ENCODE results near the gene FAM221B.
A peak's percentile ranks its signal among the peaks of the same experiment; 100 is the strongest.

The FAM221B gene

GRCh38 chr9:35790385-35791296, 37.9 kb downstream of the FAM221B start:
- peak; percentile 80 for DNase-seq (ENCODE audit: low spot score)

DNA sequence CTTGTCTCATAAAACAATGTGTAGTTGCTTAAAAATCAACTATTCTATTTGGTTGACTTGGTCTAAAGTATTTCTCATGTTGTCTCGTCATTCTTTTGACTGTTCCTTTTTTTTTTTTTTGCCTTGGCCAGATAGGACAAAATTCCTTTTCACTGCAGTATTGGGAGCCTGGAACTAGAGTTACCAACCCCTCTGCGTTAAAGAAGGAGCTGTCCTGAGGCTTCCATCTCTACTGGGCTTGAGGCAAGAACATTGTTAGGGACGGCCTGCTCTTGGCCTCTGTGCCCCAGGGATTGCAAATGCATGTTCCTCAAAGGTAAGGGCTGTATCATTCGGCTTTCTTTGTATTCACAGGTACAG, 38.5 kb downstream of the FAM221B start:
- DNase-seq (ENCODE audit: low spot score) = no peak

- DNase-seq (ENCODE audit: low spot score) = no peak
These were observed 39.0 kb downstream of the FAM221B start for GRCh38 chr9:35789541-35789940.

DNA sequence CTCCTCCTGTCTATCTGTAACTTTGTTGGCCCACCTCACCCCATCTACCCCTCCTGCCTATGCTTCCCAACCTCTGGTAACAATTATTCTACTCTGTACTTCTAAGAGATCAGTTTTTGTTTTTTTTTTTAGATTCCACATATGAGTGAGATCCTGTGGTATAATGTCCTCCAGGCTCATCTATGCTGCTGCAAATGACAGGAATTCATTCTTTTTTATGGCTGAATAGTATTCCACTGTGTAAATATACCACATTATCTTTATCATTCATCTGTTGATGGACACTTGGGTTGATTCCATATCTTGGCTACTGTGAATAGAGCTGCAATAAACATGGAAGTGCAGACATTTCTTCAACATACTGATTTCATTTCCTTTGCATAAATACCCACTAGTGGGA, 45.1 kb downstream of the FAM221B start:
- no peak for DNase-seq (ENCODE audit: low spot score)

DNA sequence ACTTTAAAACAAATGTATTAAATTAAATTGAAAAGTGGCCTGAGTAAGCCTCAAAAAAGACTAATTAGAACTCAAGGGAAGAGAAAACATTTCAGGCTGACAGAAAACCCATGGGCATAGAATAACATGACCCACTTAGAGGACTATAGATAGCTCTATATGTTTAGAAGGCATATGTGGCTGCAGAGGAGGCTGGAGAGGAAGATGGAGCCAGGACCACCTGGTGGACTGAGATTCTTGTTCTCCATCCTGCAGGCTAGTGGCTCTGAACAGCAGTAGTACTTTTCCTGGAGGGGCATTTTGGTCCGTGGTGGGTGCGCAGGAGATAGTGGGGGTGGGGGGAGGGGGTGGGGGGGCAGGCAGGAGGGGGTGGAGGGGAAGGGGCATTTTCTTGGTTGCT, 47.5 kb downstream of the FAM221B start:
- DNase-seq (ENCODE audit: low spot score) = no peak

GRCh38 chr9:35778496-35778895, 50.0 kb downstream of the FAM221B start:
- no peak for DNase-seq (ENCODE audit: low spot score)

DNA sequence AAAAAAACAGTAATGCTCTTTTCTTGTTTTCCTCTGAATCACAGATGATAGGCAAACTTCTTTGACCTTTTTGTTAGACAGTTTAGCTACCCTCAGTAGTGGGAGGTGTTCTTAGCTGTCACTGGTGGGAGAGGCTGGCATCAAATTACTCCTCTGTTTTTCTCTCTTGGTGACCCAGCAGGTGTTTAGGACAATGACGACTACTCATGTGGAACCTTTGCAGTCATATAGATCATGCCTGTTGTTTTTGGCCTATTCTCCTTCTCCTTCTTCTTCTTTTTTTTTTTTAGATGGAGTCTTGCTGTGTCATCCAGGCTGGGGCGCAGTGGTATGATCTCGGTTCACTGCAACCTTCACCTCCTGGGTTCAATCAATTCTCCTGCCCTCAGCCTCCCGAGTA, 52.5 kb downstream of the FAM221B start:
- no peak for DNase-seq (ENCODE audit: low spot score)

- DNase-seq (ENCODE audit: low spot score) = no peak
These were observed 53.5 kb downstream of the FAM221B start for GRCh38 chr9:35774907-35775635.

DNA sequence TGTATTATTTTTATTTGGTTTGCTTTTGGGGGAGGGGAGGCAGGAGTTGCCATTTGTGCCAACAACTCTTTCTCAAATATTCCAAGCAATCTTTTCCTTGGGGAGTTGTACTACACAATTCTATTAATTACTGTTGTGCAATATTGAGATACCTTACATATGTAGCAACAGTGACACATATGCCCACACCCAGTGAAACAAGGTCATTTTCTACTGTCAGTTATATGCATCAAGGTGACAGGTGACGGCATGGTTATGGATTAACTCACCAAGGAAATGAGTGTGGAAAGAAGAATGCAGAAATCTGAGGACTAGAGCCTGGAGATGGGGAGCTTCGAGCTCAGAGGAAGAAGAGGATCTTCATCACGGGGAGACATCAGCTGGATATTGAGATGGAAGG, 56.6 kb downstream of the FAM221B start:
- no peak for DNase-seq (ENCODE audit: low spot score)

DNA sequence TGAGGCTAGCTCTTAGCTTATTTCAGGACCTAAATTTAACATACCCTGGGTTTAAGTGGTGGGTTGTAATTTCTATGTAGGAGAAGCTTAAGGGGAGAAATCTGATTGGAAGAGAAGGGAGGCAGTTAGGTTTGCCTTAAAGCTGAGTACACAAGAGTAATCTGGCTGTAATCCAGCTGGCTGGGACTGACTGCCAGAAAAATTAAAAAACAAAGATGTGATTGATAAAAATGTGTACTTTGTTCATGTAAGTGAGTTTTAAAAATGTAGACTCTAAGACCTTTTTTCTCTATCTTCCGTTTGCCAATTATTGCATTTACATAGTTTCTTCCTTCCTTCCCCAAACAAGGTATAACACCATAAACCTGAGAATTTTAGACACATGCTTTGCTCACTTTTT, 57.0 kb downstream of the FAM221B start:
- peak; percentile 26 for DNase-seq (ENCODE audit: low spot score)

- no peak for DNase-seq (ENCODE audit: low spot score)
These were observed 57.5 kb downstream of the FAM221B start for GRCh38 chr9:35771075-35771433.

DNA sequence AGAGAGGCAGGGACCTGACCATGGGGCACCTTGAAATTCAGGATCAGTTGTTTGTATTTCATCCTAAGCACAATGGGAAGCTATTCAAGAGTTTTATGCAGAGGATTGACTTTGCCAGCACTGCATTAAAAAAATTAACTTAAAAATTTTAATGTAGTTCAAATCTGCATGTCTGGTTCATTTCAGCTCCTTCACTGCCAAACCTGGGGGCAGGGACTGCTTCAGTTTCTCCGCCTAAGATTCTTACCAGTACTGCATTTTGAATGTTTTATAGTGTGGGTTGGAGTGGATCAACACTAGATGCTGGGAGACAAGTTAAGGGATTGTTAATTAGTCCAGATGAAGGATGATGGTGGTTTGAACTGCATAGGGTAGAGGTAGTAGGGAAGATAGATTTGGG, 58.8 kb downstream of the FAM221B start:
- DNase-seq (ENCODE audit: low spot score) = no peak

- no peak for DNase-seq (ENCODE audit: low spot score)
These were observed 61.1 kb downstream of the FAM221B start for GRCh38 chr9:35767458-35767857.

DNA sequence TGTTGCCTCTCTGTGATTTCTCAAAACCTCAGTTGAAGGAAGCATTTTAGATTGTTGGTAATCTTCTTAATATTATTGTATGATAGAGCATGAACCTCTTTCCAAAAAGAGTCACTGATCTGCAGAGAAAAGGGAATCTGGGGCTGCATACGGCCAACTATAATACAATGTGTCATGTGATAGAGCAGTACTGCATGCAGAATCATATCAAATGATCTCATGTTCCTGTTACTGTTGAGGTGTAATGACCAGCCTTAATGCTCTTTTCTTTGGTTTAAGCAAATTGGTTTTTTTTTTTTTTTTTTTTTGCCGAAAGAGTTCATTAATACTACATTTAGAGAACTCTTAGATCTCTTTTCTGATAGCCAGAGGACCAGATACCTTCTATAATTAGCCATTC, 61.5 kb downstream of the FAM221B start:
- no peak for DNase-seq (ENCODE audit: low spot score)

Measured in hematopoietic multipotent progenitor cell treated with erythropoietin and hydrocortisone succinate and interleukin-3 and kit ligand, for 15 days (in vitro differentiated cells).